Rectal smooth muscle tissue (tissue), 1 donor: Measurements from ENCODE around the gene SLX9.
"Not testable (repeated sequence)": the region's sequence is repeated elsewhere in the genome, so short reads cannot be mapped to it uniquely, and the experiment has no call there.

ENCODE experiments used
- H3K27ac ChIP-seq: one replicate; pipeline ENCODE4 v1.7.0; 2013; ENCODE audit warnings: low read depth, low read length, inconsistent platforms
- H3K27me3 ChIP-seq: one replicate; pipeline ENCODE4 v1.7.0; 2013; ENCODE audit warnings: low read length; ENCODE audit not compliant: control insufficient read depth, insufficient read depth
- H3K36me3 ChIP-seq: one replicate; pipeline ENCODE4 v1.7.0; 2013; ENCODE audit warnings: low read length; ENCODE audit not compliant: control insufficient read depth, insufficient read depth
- H3K4me1 ChIP-seq: one replicate; pipeline ENCODE4 v1.7.0; 2013; ENCODE audit warnings: low read length; ENCODE audit not compliant: control insufficient read depth, insufficient read depth
- H3K4me3 ChIP-seq: one replicate; pipeline ENCODE4 v1.7.0; 2013; ENCODE audit warnings: low read length
- H3K9ac ChIP-seq: one replicate; pipeline ENCODE4 v1.7.0; 2013; ENCODE audit warnings: low read length

SLX9 gene

GRCh38 chr21:45021428-45022347 is 81.9 kb downstream of the SLX9 start:
- Histone ChIP-seq H3K4me3 (no peak overlapping the region), H3K4me1 (no peaks in the 10 kb centered on the region), H3K9ac (no peak overlapping the region), H3K36me3 (no peaks in the 10 kb centered on the region), H3K27ac (no peak overlapping the region), H3K27me3 (peaks cover 5% of the 10 kb centered on the region)

- no peak overlapping the region for H3K9ac ChIP-seq
- H3K36me3 ChIP-seq: no peaks in the 10 kb centered on the region
- H3K27me3 ChIP-seq: peaks cover 5% of the 10 kb centered on the region
- no peaks in the 10 kb centered on the region for H3K4me1 ChIP-seq
- H3K27ac ChIP-seq: no peak overlapping the region
- no peak overlapping the region for H3K4me3 ChIP-seq
Observed at GRCh38 chr21:45022348-45022675, 82.5 kb downstream of the SLX9 start.

GRCh38 chr21:45022736-45023135 is 82.9 kb downstream of the SLX9 start:
- Histone ChIP-seq H3K9ac (no peak overlapping the region), H3K27me3 (peaks cover 5% of the 10 kb centered on the region), H3K4me3 (no peak overlapping the region), H3K27ac (no peak overlapping the region), H3K36me3 (no peaks in the 10 kb centered on the region), H3K4me1 (no peaks in the 10 kb centered on the region)

- H3K4me1 ChIP-seq, H3K27me3 ChIP-seq: not testable (repeated sequence)
Observed at GRCh38 chr21:45024516-45024915, 84.7 kb downstream of the SLX9 start.

GRCh38 chr21:45026066-45026745 is 86.4 kb downstream of the SLX9 start:
- Histone ChIP-seq H3K27ac (no peak overlapping the region), H3K4me3 (no peak overlapping the region), H3K27me3 (no peaks in the 10 kb centered on the region), H3K9ac (no peak overlapping the region), H3K36me3 (no peaks in the 10 kb centered on the region), H3K4me1 (no peaks in the 10 kb centered on the region)

More at GRCh38 chr21:45024516-45024915, 84.7 kb downstream of the SLX9 start:
- H3K9ac ChIP-seq, H3K36me3 ChIP-seq, H3K4me3 ChIP-seq, H3K27ac ChIP-seq: not testable (repeated sequence)
